Endodermal cell (in vitro differentiated cells): ENCODE data around the gene ACAD9. TPM values are rescaled to one million over a fixed set of nuclear protein-coding genes. Genes with fewer than 3 reads are reported as not detected.
A peak's percentile ranks its signal among the peaks of the same experiment; 100 is the strongest.
"Not testable (repeated sequence)": the region's sequence is repeated elsewhere in the genome, so short reads cannot be mapped to it uniquely, and the experiment has no call there.

Experiments
- DNase-seq: peaks from one replicate; pipeline ENCODE4 v3.0.0-alpha.2; 2017
- H3K27ac ChIP-seq: 2 replicates; pipeline ENCODE4 v1.5.1; 2013; ENCODE audit warnings: mild to moderate bottlenecking, low read depth, low read length, moderate library complexity
- H3K27me3 ChIP-seq: 2 replicates; pipeline ENCODE4 v1.6.1; 2013; ENCODE audit warnings: mild to moderate bottlenecking, low read length, moderate library complexity; ENCODE audit not compliant: insufficient read depth, control insufficient read depth, poor library complexity, severe bottlenecking
- H3K36me3 ChIP-seq: 2 replicates; pipeline ENCODE4 v1.7.0; 2013; ENCODE audit warnings: mild to moderate bottlenecking, low read length, moderate library complexity; ENCODE audit not compliant: control insufficient read depth, insufficient read depth
- H3K4me1 ChIP-seq: one replicate; pipeline ENCODE4 v1.7.0; 2013; ENCODE audit warnings: low read length; ENCODE audit not compliant: control insufficient read depth, insufficient read depth
- H3K4me3 ChIP-seq: 2 replicates; pipeline ENCODE4 v1.5.1; 2013; ENCODE audit warnings: mild to moderate bottlenecking, low read length, moderate library complexity
- H3K9ac ChIP-seq: 2 replicates; pipeline ENCODE4 v1.6.1; 2013; ENCODE audit warnings: mild to moderate bottlenecking, low read length, moderate library complexity; ENCODE audit not compliant: poor library complexity, severe bottlenecking; ENCODE audit errors: extremely low read depth
- H3K9me3 ChIP-seq: 2 replicates; pipeline ENCODE4 v1.6.1; 2013; ENCODE audit warnings: mild to moderate bottlenecking, low read length, moderate library complexity; ENCODE audit not compliant: control insufficient read depth
- H3K27ac Mint-ChIP-seq: 2 replicates; pipeline ENCODE4 v1.8.0; 2020; ENCODE audit warnings: mixed read lengths
- H3K27me3 Mint-ChIP-seq: 2 replicates; pipeline ENCODE4 v1.8.0; 2021; ENCODE audit warnings: mild to moderate bottlenecking, mixed read lengths; ENCODE audit not compliant: insufficient read depth
- H3K36me3 Mint-ChIP-seq: 2 replicates; pipeline ENCODE4 v1.8.0; 2020; ENCODE audit warnings: low read depth, mixed read lengths
- H3K4me1 Mint-ChIP-seq: 2 replicates; pipeline ENCODE4 v1.8.0; 2020; ENCODE audit warnings: mixed read lengths
- H3K4me3 Mint-ChIP-seq: 2 replicates; pipeline ENCODE4 v1.8.0; 2020; ENCODE audit warnings: mild to moderate bottlenecking, moderate library complexity, mixed read lengths
- H3K9me3 Mint-ChIP-seq: 2 replicates; pipeline ENCODE4 v1.8.0; 2020; ENCODE audit warnings: mild to moderate bottlenecking, mixed read lengths
- WGBS, 2 experiments: methylation state at CpG; one replicate each; pipeline versions ENCODE4 v1.1.5 to v1.1.7; 2013; ENCODE audit warnings: missing lambda C conversion rate in 2 of 2, mixed read lengths in 1 of 2; ENCODE audit not compliant: insufficient coverage in 1 of 2, insufficient read length in 1 of 2; 5-methylcytosine and 5-hydroxymethylcytosine counted together
- total RNA-seq, 2 donors: library from RNA; stranded (reverse); fragmentation: NEBNext Ultra II Directional in 1 of 2; extraction: Animal tissue kit (Norgen Biotek cat#: 25700) in 1 of 2; gene quantifications; 2 replicates in 1 of 2; 3 replicates in 1 of 2; pipeline ENCODE4 v1.2.1, GENCODE V29; 2021
- TF ChIP-seq, protein P1 (sequence below): fragments of 200-600 bp; sonication (generic); conservative IDR thresholded peaks from 2 replicates; pipeline ENCODE4 v1.5.0; 2021; ENCODE audit warnings: antibody characterized with exemption, mild to moderate bottlenecking

Gene ACAD9
- total RNA-seq, 2 donors from 2014 or later = 48.0 to 52.1 TPM

DNA sequence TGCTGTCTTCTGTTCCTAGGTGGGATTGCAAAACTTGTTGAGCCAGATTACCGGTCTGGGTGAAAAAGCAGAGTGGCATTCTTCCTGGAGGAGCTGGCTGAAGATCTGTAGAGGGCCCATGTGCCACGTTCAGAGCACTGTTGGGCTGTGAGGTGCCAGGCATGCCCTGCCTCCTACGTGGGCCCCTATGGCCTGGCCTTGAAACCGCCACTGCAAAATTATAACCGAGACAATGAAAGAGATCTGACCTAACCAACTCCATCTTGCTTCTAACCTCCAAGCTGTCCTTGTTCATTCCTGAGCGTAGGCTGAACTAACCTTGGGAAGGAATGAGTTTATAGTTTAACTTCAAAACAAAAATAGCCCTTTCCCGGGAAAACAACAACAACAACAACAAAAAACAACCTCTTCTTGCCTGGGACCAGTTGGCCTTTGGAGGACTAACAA lies 1.4 kb upstream of the ACAD9 start:
- Mint-ChIP-seq H3K9me3 (no peaks in the 10 kb centered on the region), H3K36me3 (peaks cover 7% of the 10 kb centered on the region), H3K4me1 (peaks cover 37% of the 10 kb centered on the region), H3K4me3 (peak overlapping the region; percentile 75), H3K27ac (peak overlapping the region; percentile 99), H3K27me3 (peaks cover 10% of the 10 kb centered on the region)
- WGBS, 2 experiments = 93% methylated on average over 3 to 7 of the region's 7 CpGs
- no peak for DNase-seq
- Histone ChIP-seq H3K27me3 (no peaks in the 10 kb centered on the region), H3K9ac (peak overlapping the region; percentile 94), H3K4me3 (peak overlapping the region; percentile 96), H3K4me1 (peaks cover 18% of the 10 kb centered on the region), H3K36me3 (peaks cover 17% of the 10 kb centered on the region), H3K27ac (no peak overlapping the region), H3K9me3 (no peaks in the 10 kb centered on the region)
- TF ChIP-seq, protein P1, sequence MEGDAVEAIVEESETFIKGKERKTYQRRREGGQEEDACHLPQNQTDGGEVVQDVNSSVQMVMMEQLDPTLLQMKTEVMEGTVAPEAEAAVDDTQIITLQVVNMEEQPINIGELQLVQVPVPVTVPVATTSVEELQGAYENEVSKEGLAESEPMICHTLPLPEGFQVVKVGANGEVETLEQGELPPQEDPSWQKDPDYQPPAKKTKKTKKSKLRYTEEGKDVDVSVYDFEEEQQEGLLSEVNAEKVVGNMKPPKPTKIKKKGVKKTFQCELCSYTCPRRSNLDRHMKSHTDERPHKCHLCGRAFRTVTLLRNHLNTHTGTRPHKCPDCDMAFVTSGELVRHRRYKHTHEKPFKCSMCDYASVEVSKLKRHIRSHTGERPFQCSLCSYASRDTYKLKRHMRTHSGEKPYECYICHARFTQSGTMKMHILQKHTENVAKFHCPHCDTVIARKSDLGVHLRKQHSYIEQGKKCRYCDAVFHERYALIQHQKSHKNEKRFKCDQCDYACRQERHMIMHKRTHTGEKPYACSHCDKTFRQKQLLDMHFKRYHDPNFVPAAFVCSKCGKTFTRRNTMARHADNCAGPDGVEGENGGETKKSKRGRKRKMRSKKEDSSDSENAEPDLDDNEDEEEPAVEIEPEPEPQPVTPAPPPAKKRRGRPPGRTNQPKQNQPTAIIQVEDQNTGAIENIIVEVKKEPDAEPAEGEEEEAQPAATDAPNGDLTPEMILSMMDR = no peak

DNA sequence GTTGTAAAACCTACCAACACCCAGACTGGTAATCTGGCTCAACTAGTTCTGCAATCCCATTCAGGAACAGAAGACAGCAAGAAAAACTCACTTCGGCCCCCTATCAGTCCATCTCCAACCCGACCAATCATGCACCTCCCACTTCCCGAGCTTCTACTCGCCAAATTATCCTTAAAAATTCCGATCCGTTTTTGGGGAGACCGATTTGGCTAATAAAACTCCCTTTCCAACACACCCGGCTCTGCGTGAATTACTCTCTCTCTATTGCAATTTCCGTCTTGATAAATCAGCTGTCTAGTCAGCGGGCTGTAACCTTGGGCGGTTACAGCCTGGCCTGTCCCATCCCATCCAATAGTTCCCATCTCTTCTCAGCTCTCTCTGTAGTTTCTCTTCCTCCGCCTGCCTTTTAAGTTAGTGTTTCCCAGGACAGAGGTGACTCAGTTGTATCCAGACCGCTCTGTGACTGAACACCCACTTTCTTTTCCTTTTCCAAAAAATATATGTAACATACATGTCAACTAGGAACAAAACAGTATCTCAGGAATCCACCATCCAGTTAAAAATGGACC lies 780 bp upstream of the ACAD9 start:
- 5 to 9% methylated on average over 13 to 14 of the region's 14 CpGs for WGBS, 2 experiments
- peak overlapping the region; percentile 99 for H3K27ac Mint-ChIP-seq
- TF ChIP-seq, protein P1 = no peak
- H3K27me3 ChIP-seq = no peaks in the 10 kb centered on the region
- peaks cover 17% of the 10 kb centered on the region for H3K36me3 ChIP-seq
- peak overlapping the region; percentile 75 for H3K4me3 Mint-ChIP-seq
- DNase-seq = no peak
- H3K9me3 Mint-ChIP-seq = no peaks in the 10 kb centered on the region
- peaks cover 18% of the 10 kb centered on the region for H3K4me1 ChIP-seq
- peak overlapping the region; percentile 96 for H3K4me3 ChIP-seq
- H3K4me1 Mint-ChIP-seq = peaks cover 37% of the 10 kb centered on the region
- H3K27me3 Mint-ChIP-seq = peaks cover 9% of the 10 kb centered on the region
- peak overlapping the region; percentile 92 for H3K27ac ChIP-seq
- peaks cover 7% of the 10 kb centered on the region for H3K36me3 Mint-ChIP-seq
- no peaks in the 10 kb centered on the region for H3K9me3 ChIP-seq
- H3K9ac ChIP-seq = peak overlapping the region; percentile 94

- no peak for DNase-seq
- Histone ChIP-seq H3K27ac (peak overlapping the region; percentile 75), H3K9me3 (no peaks in the 10 kb centered on the region), H3K4me1 (peaks cover 18% of the 10 kb centered on the region), H3K36me3 (peaks cover 26% of the 10 kb centered on the region), H3K9ac (peak overlapping the region; percentile 94), H3K4me3 (peak overlapping the region; percentile 96), H3K27me3 (no peaks in the 10 kb centered on the region)
- H3K27ac Mint-ChIP-seq = peak overlapping the region; percentile 99
- H3K27me3 Mint-ChIP-seq = no peaks in the 10 kb centered on the region
- no peaks in the 10 kb centered on the region for H3K9me3 Mint-ChIP-seq
- peaks cover 18% of the 10 kb centered on the region for H3K36me3 Mint-ChIP-seq
- peaks cover 37% of the 10 kb centered on the region for H3K4me1 Mint-ChIP-seq
- WGBS, 2 experiments = 8% methylated on average over 5 to 6 of the region's 6 CpGs
- TF ChIP-seq, protein P1 = no peak
- peak overlapping the region; percentile 75 for H3K4me3 Mint-ChIP-seq
These were observed 571 bp downstream of the ACAD9 start for GRCh38 chr3:128879991-128880390.

GRCh38 chr3:128880455-128880854 lies 1.0 kb downstream of the ACAD9 start:
- WGBS, 2 experiments = 86 to 94% methylated on average over 7 to 12 of the region's 12 CpGs
- not testable (repeated sequence) for H3K27me3 ChIP-seq, H3K9me3 Mint-ChIP-seq, H3K27me3 Mint-ChIP-seq, H3K27ac ChIP-seq, H3K9me3 ChIP-seq, DNase-seq
- H3K4me1 ChIP-seq = peaks cover 18% of the 10 kb centered on the region
- peaks cover 30% of the 10 kb centered on the region for H3K36me3 ChIP-seq
- Mint-ChIP-seq H3K4me3 (peak overlapping the region; percentile 75), H3K4me1 (peaks cover 36% of the 10 kb centered on the region), H3K27ac (peak overlapping the region; percentile 99), H3K36me3 (peaks cover 19% of the 10 kb centered on the region)
- H3K4me3 ChIP-seq = peak overlapping the region; percentile 96
- H3K9ac ChIP-seq = peak overlapping the region; percentile 94
